Kidney (tissue), 14 donors: ENCODE results near the gene MSI1. TPM values are rescaled to one million over a fixed set of nuclear protein-coding genes. Genes with fewer than 3 reads are reported as not detected.

Source experiments
- DNase-seq, 5 donors: peaks; one replicate each; pipeline ENCODE4 v3.0.0-alpha.2; 2013 to 2020
- FAIRE-seq: peaks from 2 replicates; lab custom pipeline; 2012; peaks lifted over from hg19 to GRCh38; lab: Jason Lieb, UNC
- H3K27ac ChIP-seq, 2 donors: one replicate each; pipeline ENCODE4 v1.7.0; 2013; ENCODE audit warnings: low read depth in 2 of 2, low read length in 2 of 2, inconsistent platforms in 1 of 2
- H3K27me3 ChIP-seq: one replicate; pipeline ENCODE4 v1.7.1; 2013; ENCODE audit warnings: low read length, inconsistent platforms; ENCODE audit not compliant: control insufficient read depth, insufficient read depth
- H3K36me3 ChIP-seq, 3 donors: one replicate each; pipeline versions ENCODE4 v1.7.0 to v1.7.1; 2013; ENCODE audit warnings: low read length in 3 of 3, control low read depth in 1 of 3, inconsistent platforms in 1 of 3; ENCODE audit not compliant: insufficient read depth in 3 of 3, control insufficient read depth in 2 of 3
- H3K4me1 ChIP-seq, 3 donors: one replicate each; pipeline versions ENCODE4 v1.7.0 to v1.7.1; 2013; ENCODE audit warnings: low read length in 3 of 3, inconsistent platforms in 1 of 3, low read depth in 1 of 3; ENCODE audit not compliant: control insufficient read depth in 2 of 3, insufficient read depth in 2 of 3
- H3K4me3 ChIP-seq, 3 donors: one replicate each; pipeline versions ENCODE4 v1.7.0 to v1.8.1; 2013; ENCODE audit warnings: low read length in 3 of 3, control low read depth in 1 of 3, inconsistent platforms in 1 of 3
- H3K9ac ChIP-seq, 3 donors: one replicate each; pipeline versions ENCODE4 v1.7.0 to v1.7.1; 2013; ENCODE audit warnings: low read length in 3 of 3, control low read depth in 1 of 3, inconsistent platforms in 1 of 3
- H3K9me3 ChIP-seq, 3 donors: one replicate each; pipeline versions ENCODE4 v1.7.0 to v1.7.1; 2013; ENCODE audit warnings: low read length in 3 of 3, control low read depth in 1 of 3, inconsistent platforms in 1 of 3; ENCODE audit not compliant: control insufficient read depth in 2 of 3, insufficient read depth in 1 of 3
- intact Hi-C: fragments of 100-400 bp; cut with DNase I; formaldehyde crosslinking; loops from one replicate; pipeline ENCODE4 v1.11.1; 2022
- polyA plus RNA-seq: library from polyadenylated mRNA; stranded (reverse); fragments of 350-450 nt; fragmentation: Illumina TruSeq; extraction: RNeasy Lipid Tissue Mini Kit (QIAGEN cat#74804); gene quantifications from one replicate; pipeline ENCODE4 v1.2.3, GENCODE V29; 2014; ENCODE audit warnings: low read depth, low replicate concordance; ENCODE audit not compliant: insufficient read depth
- total RNA-seq: library from RNA; stranded (reverse); fragmentation: NEBNext Ultra II Directional; extraction: Animal tissue kit (Norgen Biotek cat#: 25700); gene quantifications from one replicate; pipeline ENCODE4 v1.2.1, GENCODE V29; 2021
- TF ChIP-seq, protein P1 (sequence below): IDR thresholded peaks from 3 replicates; pipeline ENCODE4 v1.5.1; 2012; ENCODE audit warnings: mild to moderate bottlenecking, moderate library complexity, borderline replicate concordance; ENCODE audit not compliant: insufficient read depth; ENCODE audit errors: extremely low read depth
- donor health status: control.
- donor health status: control.
- donor health status: control.
- donor health status: control.
- donor health status: control.
- donor health status: DM: yes; HTN: yes; CAD: no.
- donor health status: Normal renal cell carcinoma (clear cell type).

Gene MSI1
- total and polyA plus RNA-seq, 2 donors from 2014 or later, result 0.80 to 1.3 TPM

DNA sequence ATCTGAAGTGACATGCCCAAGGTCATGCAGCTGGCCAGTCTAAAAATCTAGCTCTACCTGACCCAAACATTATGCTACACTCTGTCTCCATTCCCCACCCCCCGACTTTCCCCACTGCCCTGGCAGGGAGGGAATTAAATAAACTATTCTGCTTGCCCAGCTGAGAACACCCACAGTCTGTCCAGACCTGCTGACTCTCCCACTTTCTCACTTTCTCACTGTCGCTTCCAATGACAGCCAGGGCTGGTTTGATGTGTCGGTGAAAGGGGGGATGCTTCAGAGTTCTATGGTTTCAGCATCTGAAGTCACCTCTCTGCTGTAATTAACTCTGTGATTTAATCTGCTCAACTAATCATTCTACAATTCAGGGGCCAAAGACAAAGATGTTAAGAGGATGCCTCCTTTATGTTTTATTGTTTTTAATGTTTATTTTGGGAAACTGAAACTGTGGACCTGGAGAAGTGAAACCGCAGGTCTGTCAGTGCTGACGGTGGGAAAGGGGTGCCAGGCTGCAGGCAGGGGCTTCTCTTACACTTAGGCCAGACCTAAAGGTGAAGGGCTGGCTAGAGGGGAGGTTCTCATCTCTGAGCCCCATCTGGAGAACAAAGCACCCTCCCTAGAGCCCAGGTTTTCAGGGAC is 8.1 kb upstream of the MSI1 start:
- TF ChIP-seq, protein P1, sequence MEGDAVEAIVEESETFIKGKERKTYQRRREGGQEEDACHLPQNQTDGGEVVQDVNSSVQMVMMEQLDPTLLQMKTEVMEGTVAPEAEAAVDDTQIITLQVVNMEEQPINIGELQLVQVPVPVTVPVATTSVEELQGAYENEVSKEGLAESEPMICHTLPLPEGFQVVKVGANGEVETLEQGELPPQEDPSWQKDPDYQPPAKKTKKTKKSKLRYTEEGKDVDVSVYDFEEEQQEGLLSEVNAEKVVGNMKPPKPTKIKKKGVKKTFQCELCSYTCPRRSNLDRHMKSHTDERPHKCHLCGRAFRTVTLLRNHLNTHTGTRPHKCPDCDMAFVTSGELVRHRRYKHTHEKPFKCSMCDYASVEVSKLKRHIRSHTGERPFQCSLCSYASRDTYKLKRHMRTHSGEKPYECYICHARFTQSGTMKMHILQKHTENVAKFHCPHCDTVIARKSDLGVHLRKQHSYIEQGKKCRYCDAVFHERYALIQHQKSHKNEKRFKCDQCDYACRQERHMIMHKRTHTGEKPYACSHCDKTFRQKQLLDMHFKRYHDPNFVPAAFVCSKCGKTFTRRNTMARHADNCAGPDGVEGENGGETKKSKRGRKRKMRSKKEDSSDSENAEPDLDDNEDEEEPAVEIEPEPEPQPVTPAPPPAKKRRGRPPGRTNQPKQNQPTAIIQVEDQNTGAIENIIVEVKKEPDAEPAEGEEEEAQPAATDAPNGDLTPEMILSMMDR, result no peak
- DNase-seq (peak in 4 of 5 donors; percentile 83 to 95 (median 90)), FAIRE-seq (no peak)
- no peak overlapping the region for H3K9ac ChIP-seq
- intact Hi-C loops, result no loop called here
- H3K4me1 ChIP-seq, result no peaks in the 10 kb centered on the region
- H3K9me3 ChIP-seq, result no peaks in the 10 kb centered on the region
- H3K27me3 ChIP-seq, result no peaks in the 10 kb centered on the region
- no peaks in the 10 kb centered on the region for H3K36me3 ChIP-seq
- no peak overlapping the region for H3K27ac ChIP-seq
- H3K4me3 ChIP-seq, result no peak overlapping the region

GRCh38 chr12:120376416-120376815 is 7.5 kb upstream of the MSI1 start:
- Histone ChIP-seq H3K36me3 (no peaks in the 10 kb centered on the region), H3K27ac (no peak overlapping the region), H3K27me3 (no peaks in the 10 kb centered on the region), H3K4me3 (no peak overlapping the region), H3K4me1 (no peaks in the 10 kb centered on the region), H3K9me3 (no peaks in the 10 kb centered on the region), H3K9ac (no peak overlapping the region)
- TF ChIP-seq, protein P1, result no peak
- DNase-seq (no peak), FAIRE-seq (no peak)
- intact Hi-C loops, result no loop called here

DNA sequence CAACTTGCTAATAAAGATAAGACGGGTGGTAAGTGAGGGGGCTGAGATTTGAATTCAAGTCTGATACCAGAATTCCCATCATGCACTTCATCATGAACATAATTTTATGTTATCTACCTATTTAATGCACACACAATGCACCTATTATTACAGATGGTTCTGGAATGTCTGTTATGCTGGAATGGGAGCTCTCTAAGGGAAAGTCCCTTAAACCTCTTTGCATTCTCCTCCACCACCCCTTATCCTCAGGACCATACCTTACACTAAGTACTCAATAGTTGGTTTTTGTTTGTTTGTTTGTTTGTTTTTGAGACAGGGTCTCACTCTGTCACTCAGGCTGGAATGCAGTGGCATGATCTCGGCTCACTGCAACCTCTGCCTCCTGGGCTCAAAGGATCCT is 7.0 kb upstream of the MSI1 start:
- H3K9ac ChIP-seq, result no peak overlapping the region
- no peaks in the 10 kb centered on the region for H3K9me3 ChIP-seq
- TF ChIP-seq, protein P1, result no peak
- intact Hi-C loops, result no loop called here
- FAIRE-seq (no peak), DNase-seq (no peak)
- H3K4me1 ChIP-seq, result no peaks in the 10 kb centered on the region
- no peaks in the 10 kb centered on the region for H3K36me3 ChIP-seq
- H3K27me3 ChIP-seq, result no peaks in the 10 kb centered on the region
- no peak overlapping the region for H3K4me3 ChIP-seq
- no peak overlapping the region for H3K27ac ChIP-seq

DNA sequence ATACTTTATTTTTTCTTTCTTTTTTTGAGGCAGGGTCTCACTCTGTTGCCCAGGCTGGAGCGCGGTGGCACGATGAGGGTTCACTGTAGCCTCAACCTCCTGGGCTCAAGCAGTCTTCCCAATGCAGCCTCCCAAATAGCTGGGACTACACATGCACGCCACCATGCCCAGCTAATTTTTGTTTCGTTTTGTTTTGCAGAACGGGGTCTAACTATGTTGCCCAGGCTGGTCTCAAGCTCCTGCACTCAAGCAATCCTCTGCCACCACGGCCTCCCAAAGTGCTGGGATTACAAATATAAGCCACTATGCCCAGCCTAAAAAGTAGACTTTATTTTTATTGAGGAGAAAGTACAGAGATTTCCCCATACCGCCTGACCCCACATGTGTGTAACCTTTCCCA is 4.7 kb upstream of the MSI1 start:
- no peaks in the 10 kb centered on the region for H3K27me3 ChIP-seq
- intact Hi-C loops, result no loop called here
- no peaks in the 10 kb centered on the region for H3K4me1 ChIP-seq
- H3K27ac ChIP-seq, result no peak overlapping the region
- no peaks in the 10 kb centered on the region for H3K9me3 ChIP-seq
- no peaks in the 10 kb centered on the region for H3K36me3 ChIP-seq
- no peak overlapping the region for H3K9ac ChIP-seq
- TF ChIP-seq, protein P1, result no peak
- no peak for FAIRE-seq
- no peak overlapping the region for H3K4me3 ChIP-seq
- no peak for DNase-seq
